Skeletal muscle tissue (tissue), 4 donors: ENCODE data around the gene PLXNC1. TPM values are rescaled to one million over a fixed set of nuclear protein-coding genes. Genes with fewer than 3 reads are reported as not detected.

Experiments
- H3K27ac ChIP-seq: one replicate; pipeline ENCODE4 v1.7.0; 2013; ENCODE audit warnings: mild to moderate bottlenecking, low read depth, low read length, inconsistent platforms
- H3K27me3 ChIP-seq, 3 donors: one replicate each; pipeline ENCODE4 v1.7.0; 2013; ENCODE audit warnings: low read length in 3 of 3; ENCODE audit not compliant: control insufficient read depth in 3 of 3, insufficient read depth in 3 of 3
- H3K36me3 ChIP-seq, 3 donors: one replicate each; pipeline ENCODE4 v1.7.0; 2013; ENCODE audit warnings: low read length in 3 of 3; ENCODE audit not compliant: control insufficient read depth in 3 of 3, insufficient read depth in 3 of 3
- H3K4me1 ChIP-seq, 3 donors: one replicate each; pipeline ENCODE4 v1.7.0; 2013; ENCODE audit warnings: low read length in 3 of 3, mild to moderate bottlenecking in 3 of 3; ENCODE audit not compliant: control insufficient read depth in 3 of 3, insufficient read depth in 3 of 3
- H3K4me3 ChIP-seq, 3 donors: one replicate each; pipeline ENCODE4 v1.7.0; 2013; ENCODE audit warnings: low read length in 3 of 3
- H3K9ac ChIP-seq, 3 donors: one replicate each; pipeline ENCODE4 v1.7.0; 2013; ENCODE audit warnings: low read length in 3 of 3, mild to moderate bottlenecking in 3 of 3, moderate library complexity in 2 of 3, low read depth in 1 of 3
- H3K9me3 ChIP-seq, 3 donors: one replicate each; pipeline ENCODE4 v1.7.0; 2013; ENCODE audit warnings: low read length in 3 of 3; ENCODE audit not compliant: control insufficient read depth in 3 of 3
- total RNA-seq: library from RNA; depleted of rRNA; stranded (reverse); fragments of >200 nt; gene quantifications from one replicate; pipeline ENCODE4 v1.2.3, GENCODE V29; 2014
- donor health status: Osteomylitis.

PLXNC1 gene
- total RNA-seq, 1 donor from 2014 or later: 17.2 TPM

DNA sequence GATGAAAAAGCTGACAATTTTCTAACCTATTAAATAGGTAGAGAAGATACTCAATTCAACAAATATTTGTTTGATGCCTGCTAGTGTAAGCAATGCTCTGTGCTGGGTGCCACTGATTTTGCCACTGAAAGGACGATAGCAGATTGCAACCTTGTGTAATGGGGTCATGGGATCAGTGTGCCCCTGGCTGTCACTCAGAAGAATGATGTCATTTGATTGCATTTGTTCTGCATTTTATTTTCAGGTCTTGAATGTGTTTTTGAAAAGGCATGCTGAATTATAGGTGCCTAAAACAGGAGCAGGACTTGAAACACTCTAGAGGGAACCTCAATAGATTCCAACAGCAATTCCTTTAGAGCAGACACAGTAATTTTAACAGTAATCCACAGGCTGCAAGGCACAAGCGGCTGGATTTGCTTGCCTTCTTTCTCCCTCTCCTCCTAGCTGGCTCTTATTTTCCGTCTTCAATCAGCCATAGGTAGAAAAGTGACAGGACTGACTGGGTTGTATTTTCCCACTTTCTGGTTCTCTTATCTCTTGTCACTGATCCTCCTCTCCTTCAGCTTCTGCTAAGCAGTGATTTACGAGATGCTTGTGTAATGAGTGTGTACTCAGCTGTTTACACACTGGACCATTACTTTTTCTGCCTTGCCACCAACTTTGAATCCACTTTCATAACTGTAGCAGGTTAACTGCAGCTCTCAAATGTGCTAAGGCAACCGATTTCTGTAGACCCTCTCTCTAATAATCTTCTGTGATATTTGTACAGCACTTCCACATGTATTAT is 4.1 kb downstream of the PLXNC1 start:
- Histone ChIP-seq H3K27me3 (peaks cover 16 to 21% (median 19%) of the 10 kb centered on the region in 3 donors), H3K9me3 (no peaks in the 10 kb centered on the region), H3K4me3 (no peak overlapping the region), H3K36me3 (no peaks in the 10 kb centered on the region), H3K9ac (no peak overlapping the region), H3K27ac (no peak overlapping the region), H3K4me1 (peaks cover 3 to 21% (median 14%) of the 10 kb centered on the region in 3 donors)

DNA sequence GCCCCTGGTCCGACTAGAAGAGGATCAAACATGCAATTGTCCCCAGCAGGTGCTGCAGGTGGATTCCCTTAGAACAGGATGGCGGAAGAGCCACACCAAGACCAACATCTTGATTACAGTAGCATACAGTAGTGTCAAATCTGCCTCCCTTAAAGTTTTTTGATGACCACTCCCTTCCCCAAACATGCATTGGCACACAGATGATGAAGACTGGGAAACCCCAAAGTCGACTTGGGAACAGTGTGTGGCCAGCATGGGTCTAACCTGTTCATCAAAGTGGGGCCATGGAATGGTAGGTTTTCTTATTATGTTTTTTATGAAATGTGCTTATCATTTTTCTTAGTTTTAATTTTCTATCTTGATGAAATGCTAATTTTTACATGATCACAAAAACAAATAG is 8.8 kb downstream of the PLXNC1 start:
- Histone ChIP-seq H3K9me3 (no peaks in the 10 kb centered on the region), H3K27ac (no peak overlapping the region), H3K4me3 (no peak overlapping the region), H3K4me1 (no peaks in the 10 kb centered on the region), H3K9ac (no peak overlapping the region), H3K36me3 (no peaks in the 10 kb centered on the region), H3K27me3 (no peaks in the 10 kb centered on the region)

DNA sequence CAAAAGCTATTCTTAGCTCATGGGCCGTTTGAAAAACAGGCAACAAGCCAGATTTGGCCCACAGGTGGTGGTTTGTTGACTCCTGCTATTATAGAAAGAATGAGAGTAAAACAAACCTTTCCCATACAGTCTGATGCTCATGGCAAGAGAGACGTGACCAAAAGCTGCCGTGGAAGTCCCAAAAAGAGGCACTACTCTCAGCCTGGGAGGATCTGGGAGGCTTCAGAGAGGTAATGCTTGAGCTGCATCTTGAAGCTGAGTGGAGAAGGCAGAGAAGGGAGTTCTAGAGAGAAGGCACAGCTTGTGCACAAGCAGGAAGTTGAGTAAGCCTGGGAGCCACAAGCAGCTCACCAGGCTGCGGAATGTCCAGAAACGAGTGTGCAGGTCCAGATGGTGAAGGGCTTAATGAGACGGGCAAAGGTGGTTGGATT is 9.6 kb downstream of the PLXNC1 start:
- no peak overlapping the region for H3K27ac ChIP-seq
- H3K4me1 ChIP-seq: no peaks in the 10 kb centered on the region
- no peak overlapping the region for H3K4me3 ChIP-seq
- H3K36me3 ChIP-seq: no peaks in the 10 kb centered on the region
- no peaks in the 10 kb centered on the region for H3K9me3 ChIP-seq
- H3K27me3 ChIP-seq: no peaks in the 10 kb centered on the region
- no peak overlapping the region for H3K9ac ChIP-seq

DNA sequence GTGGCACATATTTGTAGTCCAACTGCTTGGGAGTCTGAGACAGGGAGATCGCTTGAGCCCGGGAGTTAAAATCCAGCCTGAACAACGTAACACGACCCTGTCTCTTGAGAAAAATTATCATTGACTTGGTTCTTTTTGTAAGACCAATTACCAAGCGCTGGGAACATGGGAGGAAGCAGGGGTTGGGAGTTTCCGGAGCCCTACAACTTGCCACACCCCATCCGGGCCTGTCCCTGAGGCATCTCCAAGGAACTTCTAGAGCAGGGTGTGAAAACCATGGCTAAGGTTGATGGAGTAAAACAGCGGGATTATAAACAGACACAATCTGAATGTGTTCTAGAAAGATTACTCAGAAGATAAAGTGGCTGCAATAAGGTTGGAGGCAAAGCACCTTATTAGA is 10.3 kb downstream of the PLXNC1 start:
- H3K27ac ChIP-seq: no peak overlapping the region
- no peaks in the 10 kb centered on the region for H3K36me3 ChIP-seq
- no peaks in the 10 kb centered on the region for H3K27me3 ChIP-seq
- H3K9ac ChIP-seq: no peak overlapping the region
- H3K4me1 ChIP-seq: no peaks in the 10 kb centered on the region
- H3K9me3 ChIP-seq: no peaks in the 10 kb centered on the region
- no peak overlapping the region for H3K4me3 ChIP-seq

DNA sequence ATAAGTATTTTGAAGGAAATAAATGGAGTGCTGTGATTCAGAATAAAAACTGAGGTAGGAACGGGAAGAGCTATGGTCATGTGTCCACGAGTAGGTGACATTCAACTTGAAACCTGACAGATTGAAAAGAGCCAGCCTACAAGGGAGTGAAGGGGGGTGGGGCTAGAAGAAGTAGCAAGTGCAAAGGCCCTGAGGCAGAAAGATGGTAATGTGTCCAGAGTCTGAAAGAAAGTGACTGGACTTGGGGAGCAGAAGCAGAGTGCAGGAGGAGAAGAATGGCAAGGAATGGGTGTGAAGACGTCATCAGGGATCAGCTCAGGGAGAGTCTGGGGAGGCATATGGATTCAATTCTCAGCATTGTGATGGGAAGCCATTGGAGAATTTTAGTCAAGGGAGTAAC is 13.7 kb downstream of the PLXNC1 start:
- Histone ChIP-seq H3K4me1 (no peaks in the 10 kb centered on the region), H3K9me3 (no peaks in the 10 kb centered on the region), H3K27me3 (peaks cover 0 to 4% (median 2%) of the 10 kb centered on the region in 3 donors), H3K4me3 (no peak overlapping the region), H3K36me3 (no peaks in the 10 kb centered on the region), H3K9ac (no peak overlapping the region), H3K27ac (no peak overlapping the region)

DNA sequence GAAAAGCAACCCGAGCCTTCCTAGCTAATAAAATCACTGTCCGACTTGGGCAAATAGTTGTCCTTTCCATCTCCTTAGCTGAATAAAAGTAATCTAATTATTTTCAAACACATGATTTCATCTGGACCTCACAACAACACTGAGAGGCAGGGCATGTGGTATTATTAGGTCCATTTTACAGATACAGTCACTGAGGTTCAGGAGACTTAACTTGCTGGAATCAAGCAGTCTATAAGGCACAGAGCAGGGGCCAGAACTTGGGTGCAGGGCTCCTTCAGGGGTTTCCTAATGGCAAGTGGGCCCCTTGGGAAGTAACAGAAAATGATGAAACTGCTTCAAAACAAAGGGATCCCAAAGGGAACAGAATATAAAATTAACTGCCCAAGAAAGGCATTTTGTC is 15.5 kb downstream of the PLXNC1 start:
- Histone ChIP-seq H3K36me3 (no peaks in the 10 kb centered on the region), H3K4me3 (no peak overlapping the region), H3K9ac (no peak overlapping the region), H3K27me3 (peaks cover 0 to 9% (median 2%) of the 10 kb centered on the region in 3 donors), H3K4me1 (no peaks in the 10 kb centered on the region), H3K9me3 (no peaks in the 10 kb centered on the region), H3K27ac (no peak overlapping the region)

DNA sequence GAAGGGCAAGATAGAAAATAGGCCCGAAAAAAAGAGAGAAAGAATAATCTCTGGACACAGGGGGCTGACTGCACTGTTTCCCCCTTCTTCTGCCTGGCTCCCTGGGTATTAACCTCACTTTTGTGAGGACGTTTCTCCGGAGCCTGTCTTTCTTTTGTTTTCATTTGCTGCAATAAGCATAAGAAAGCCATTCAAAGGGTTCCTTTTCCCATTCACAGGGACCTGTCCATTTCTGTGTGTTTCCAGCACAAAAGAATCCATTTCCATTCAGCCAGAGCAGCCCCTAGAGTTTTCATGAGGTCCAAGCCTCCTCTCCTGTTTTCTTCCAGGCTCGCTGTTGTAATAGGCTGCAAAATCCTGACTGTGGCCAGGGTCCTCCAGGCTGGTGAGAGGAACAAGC is 16.8 kb downstream of the PLXNC1 start:
- no peak overlapping the region for H3K27ac ChIP-seq
- H3K4me3 ChIP-seq: no peak overlapping the region
- no peaks in the 10 kb centered on the region for H3K9me3 ChIP-seq
- peaks cover 0 to 9% (median 2%) of the 10 kb centered on the region in 3 donors for H3K27me3 ChIP-seq
- no peaks in the 10 kb centered on the region for H3K36me3 ChIP-seq
- no peaks in the 10 kb centered on the region for H3K4me1 ChIP-seq
- H3K9ac ChIP-seq: no peak overlapping the region

DNA sequence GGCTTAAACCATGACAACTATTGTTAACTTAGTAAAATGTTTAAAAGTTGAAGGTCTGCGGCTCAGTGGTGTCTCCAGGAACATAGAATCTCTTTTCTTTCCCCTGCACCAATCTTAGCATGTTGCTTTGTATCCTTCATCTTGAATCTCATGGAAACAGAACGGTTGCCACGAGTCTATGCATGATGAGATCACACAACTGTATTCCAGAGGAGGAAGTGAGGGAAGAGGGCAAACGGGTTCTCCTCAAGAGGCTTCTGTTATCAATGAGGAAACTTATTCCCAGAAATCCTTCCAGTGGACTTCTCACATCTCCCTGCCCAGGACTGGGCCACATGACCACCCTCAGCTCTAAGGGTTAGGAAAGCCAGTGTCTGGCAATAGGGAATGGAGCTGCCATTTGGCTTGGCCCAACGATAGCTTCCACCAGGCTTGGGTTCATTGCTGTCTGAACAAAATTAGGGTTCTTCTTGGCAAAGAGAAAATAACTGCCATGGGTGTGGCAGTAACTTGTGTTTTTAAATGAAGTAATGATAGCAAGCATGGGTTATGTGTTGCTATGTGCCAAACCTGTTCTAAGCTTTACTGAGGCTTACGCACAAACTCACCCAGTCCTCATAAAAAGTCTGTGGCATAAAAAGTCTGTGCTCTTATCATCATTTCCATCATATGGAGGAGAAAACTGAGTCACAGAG is 17.4 kb downstream of the PLXNC1 start:
- H3K4me1 ChIP-seq: no peaks in the 10 kb centered on the region
- H3K27ac ChIP-seq: no peak overlapping the region
- H3K9ac ChIP-seq: no peak overlapping the region
- no peak overlapping the region for H3K4me3 ChIP-seq
- H3K36me3 ChIP-seq: no peaks in the 10 kb centered on the region
- no peaks in the 10 kb centered on the region for H3K9me3 ChIP-seq
- H3K27me3 ChIP-seq: peaks cover 0 to 9% (median 2%) of the 10 kb centered on the region in 3 donors

DNA sequence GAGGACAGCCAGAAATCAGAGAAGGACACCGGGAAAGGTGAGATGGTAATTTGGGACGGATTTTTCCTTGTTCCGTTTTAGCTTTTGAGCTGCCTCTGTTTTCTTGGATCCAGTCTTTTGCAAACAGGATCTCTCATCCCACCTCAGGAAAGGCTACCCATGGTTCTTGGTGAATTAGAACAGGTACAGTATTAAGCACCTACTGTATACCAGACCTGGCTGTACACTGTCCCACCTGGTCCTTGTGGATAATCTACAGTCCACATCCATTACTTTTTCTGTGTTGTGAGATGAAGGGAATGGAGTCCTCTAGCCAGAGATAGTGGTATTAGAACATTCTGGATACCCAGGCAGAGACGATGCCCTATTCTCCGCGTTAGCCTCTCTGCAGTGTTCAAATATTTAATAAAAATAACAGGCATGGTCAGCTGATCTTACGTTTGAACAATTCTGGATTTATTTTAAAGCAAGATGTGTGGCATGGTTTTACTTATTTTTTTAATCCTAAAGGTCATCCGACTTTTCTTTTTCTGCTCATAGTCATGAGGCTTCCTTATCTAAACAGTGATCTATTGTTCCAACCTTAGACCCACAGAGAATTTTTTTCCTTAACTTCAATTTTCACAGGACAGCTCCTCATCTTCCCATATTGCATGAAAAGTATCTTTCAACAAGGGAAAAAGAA is 18.8 kb downstream of the PLXNC1 start:
- H3K9ac ChIP-seq: no peak overlapping the region

More for the DNA sequence above, 18.8 kb downstream of the PLXNC1 start:
- no peak overlapping the region for H3K4me3 ChIP-seq
- peaks cover 0 to 9% (median 2%) of the 10 kb centered on the region in 3 donors for H3K27me3 ChIP-seq
- no peaks in the 10 kb centered on the region for H3K4me1 ChIP-seq
- H3K27ac ChIP-seq: no peak overlapping the region
- H3K9me3 ChIP-seq: no peaks in the 10 kb centered on the region
- H3K36me3 ChIP-seq: no peaks in the 10 kb centered on the region
